HepG2 (cell line): ENCODE measurements around the gene NFE2L2. TPM values are rescaled to one million over a fixed set of nuclear protein-coding genes. Genes with fewer than 3 reads are reported as not detected.

Experiments used
- BATF2 ChIP-seq: sonication (generic); formaldehyde crosslinking; IDR thresholded peaks from 2 replicates; pipeline ENCODE4 v1.8.0; 2022; ENCODE audit warnings: mild to moderate bottlenecking, missing genetic modification reagents, moderate library complexity
- GATAD1 ChIP-seq: IDR thresholded peaks from 2 replicates; pipeline ENCODE4 v1.6.1; 2016; ENCODE audit warnings: missing genetic modification reagents, missing compliant biosample characterization
- HOXA7 ChIP-seq: sonication (generic); formaldehyde crosslinking; IDR thresholded peaks from 2 replicates; pipeline ENCODE4 v1.8.1; 2022; ENCODE audit warnings: mild to moderate bottlenecking, missing genetic modification reagents, moderate library complexity
- KLF16 ChIP-seq, 2 experiments: sonication (generic) in 1 of 2; formaldehyde crosslinking in 1 of 2; IDR thresholded peaks; 2 replicates each; pipeline versions ENCODE4 v1.6.1 to v1.8.0; 2016 to 2023; ENCODE audit warnings: missing genetic modification reagents in 2 of 2, missing compliant biosample characterization in 1 of 2
- LCORL ChIP-seq, 2 experiments: fragments of 450-650 bp in 1 of 2; sonication (generic) in 1 of 2; formaldehyde crosslinking in 1 of 2; IDR thresholded peaks; 2 replicates each; pipeline versions ENCODE4 v1.5.0 to v1.6.1; 2017 to 2020; ENCODE audit warnings: antibody characterized with exemption in 1 of 2, missing genetic modification reagents in 1 of 2
- MAFF ChIP-seq: IDR thresholded peaks from 2 replicates; pipeline ENCODE4 v1.6.1; 2011; ENCODE audit warnings: low read depth, low read length, improper control_type of control experiment
- PAWR ChIP-seq: sonication (generic); formaldehyde crosslinking; IDR thresholded peaks from 2 replicates; pipeline ENCODE4 v1.4.0; 2020; ENCODE audit warnings: missing genetic modification reagents, mild to moderate bottlenecking, borderline replicate concordance
- PAXIP1 ChIP-seq: sonication (generic); formaldehyde crosslinking; conservative IDR thresholded peaks from 2 replicates; pipeline ENCODE4 v1.4.0; 2020; ENCODE audit warnings: mild to moderate bottlenecking, missing genetic modification reagents, moderate library complexity
- POLR2AphosphoS2 ChIP-seq: IDR thresholded peaks from 2 replicates; pipeline ENCODE4 v1.6.1; 2011; ENCODE audit warnings: low read depth, low read length, improper control_type of control experiment
- RBAK ChIP-seq: sonication (generic); formaldehyde crosslinking; IDR thresholded peaks from 2 replicates; pipeline ENCODE4 v1.5.1; 2020; ENCODE audit warnings: mild to moderate bottlenecking, missing genetic modification reagents
- REL ChIP-seq: sonication (generic); formaldehyde crosslinking; conservative IDR thresholded peaks from 2 replicates; pipeline ENCODE4 v1.8.0; 2022; ENCODE audit warnings: mild to moderate bottlenecking, missing genetic modification reagents, moderate library complexity
- U2AF2 ChIP-seq: fragments of 200-400 bp; formaldehyde crosslinking; IDR thresholded peaks from 2 replicates; pipeline ENCODE4 v1.6.1; 2017; ENCODE audit warnings: low read depth, mild to moderate bottlenecking, low read length
- ZBTB37 ChIP-seq: sonication (generic); formaldehyde crosslinking; IDR thresholded peaks from 2 replicates; pipeline ENCODE4 v1.4.0; 2020; ENCODE audit warnings: mild to moderate bottlenecking, missing genetic modification reagents
- ZNF121 ChIP-seq: sonication (generic); formaldehyde crosslinking; IDR thresholded peaks from 2 replicates; pipeline ENCODE4 v1.5.0; 2020; ENCODE audit warnings: mild to moderate bottlenecking, missing genetic modification reagents
- ZNF230 ChIP-seq: sonication (generic); formaldehyde crosslinking; IDR thresholded peaks from 2 replicates; pipeline ENCODE4 v1.4.0; 2020; ENCODE audit warnings: mild to moderate bottlenecking, missing genetic modification reagents
- ZNF256 ChIP-seq: sonication (generic); formaldehyde crosslinking; conservative IDR thresholded peaks from 2 replicates; pipeline ENCODE4 v1.4.0; 2020; ENCODE audit warnings: missing genetic modification reagents
- ZNF264 ChIP-seq: sonication (generic); formaldehyde crosslinking; IDR thresholded peaks from 2 replicates; pipeline ENCODE4 v1.4.0; 2020; ENCODE audit warnings: missing genetic modification reagents
- ZNF296 ChIP-seq: sonication (generic); formaldehyde crosslinking; conservative IDR thresholded peaks from 2 replicates; pipeline ENCODE4 v1.5.0; 2020; ENCODE audit warnings: mild to moderate bottlenecking, missing genetic modification reagents
- ZNF468 ChIP-seq: sonication (generic); formaldehyde crosslinking; IDR thresholded peaks from 2 replicates; pipeline ENCODE4 v1.8.0; 2022; ENCODE audit warnings: mild to moderate bottlenecking, moderate library complexity, missing genetic modification reagents
- ZNF614 ChIP-seq: IDR thresholded peaks from 2 replicates; pipeline ENCODE4 v1.6.1; 2018; ENCODE audit warnings: missing biosample characterization, missing genetic modification reagents, inconsistent platforms, borderline replicate concordance
- polyA plus RNA-seq, 8 experiments: library from polyadenylated mRNA; depleted of rRNA in 3 of 8; stranded (reverse) in 7 of 8; unstranded in 1 of 8; fragments of >200 nt; fragmentation: Illumina TruSeq in 4 of 8; extraction: Trizol in 4 of 8; gene quantifications; 2 replicates each; pipeline versions ENCODE4 v1.2.1 to v1.2.3, GENCODE V29; 2011 to 2016; ENCODE audit warnings: low read depth in 4 of 8, missing spikeins in 1 of 8, mixed read lengths in 1 of 8; ENCODE audit not compliant: insufficient read depth in 1 of 8
- total RNA-seq, 5 experiments: library from RNA; depleted of rRNA; stranded (reverse); fragments of >200 nt; fragmentation: Illumina TruSeq; extraction: Trizol; gene quantifications; 2 replicates each; pipeline ENCODE4 v1.2.3, GENCODE V29; 2016; ENCODE audit warnings: low read depth in 1 of 5
- TF ChIP-seq, protein P1 (sequence below): sonication (generic); formaldehyde crosslinking; IDR thresholded peaks from 2 replicates; pipeline ENCODE4 v1.8.0; 2022; ENCODE audit warnings: mild to moderate bottlenecking, missing genetic modification reagents; ENCODE audit not compliant: insufficient replicate concordance

NFE2L2 gene
- total and polyA plus RNA-seq, 2 of the 13 experiments (the other 11 are each of a cell fraction or from before 2014, with no cell fraction given) = 84.6 to 215 TPM

- no peak for TF ChIP-seq POLR2AphosphoS2
- peak; percentile 45; the same call in 1 of the 2 replicates for TF ChIP-seq ZNF121
- TF ChIP-seq LCORL (IDR thresholded peaks at IDR 0.05) = peak; percentile 72; the same call in 1 of the 2 replicates
- peak; percentile 98 for TF ChIP-seq LCORL (CRISPR knock-in tag; IDR thresholded peaks at IDR 0.05)
- no peak for TF ChIP-seq ZNF296
- no peak for TF ChIP-seq ZNF468 (CRISPR knock-in tag)
- no peak for TF ChIP-seq REL (CRISPR knock-in tag)
- no peak for TF ChIP-seq ZNF614 (CRISPR knock-in tag)
- no peak; the same call in none of the 2 replicates for TF ChIP-seq GATAD1 (CRISPR knock-in tag)
- TF ChIP-seq PAWR (CRISPR knock-in tag) = no peak
- peak; percentile 98 for TF ChIP-seq PAXIP1 (CRISPR knock-in tag)
- TF ChIP-seq KLF16 (CRISPR knock-in tag; IDR thresholded peaks at IDR 0.05) = peak in 1 of 2 experiments; percentile 48; a peak in 1 of 4 replicates
- TF ChIP-seq HOXA7 (CRISPR knock-in tag) = no peak
- TF ChIP-seq BATF2 (CRISPR knock-in tag) = no peak; the same call in 1 of the 2 replicates
- 0 out of 2 replicates have a peak, but pooled peaks have one; percentile 7 for TF ChIP-seq ZBTB37 (CRISPR knock-in tag)
- TF ChIP-seq ZNF256 (CRISPR knock-in tag) = no peak
- no peak for TF ChIP-seq MAFF
- no peak for TF ChIP-seq RBAK (CRISPR knock-in tag)
- TF ChIP-seq ZNF264 (CRISPR knock-in tag) = peak; percentile 8; the same call in 1 of the 2 replicates
- TF ChIP-seq, protein P1, sequence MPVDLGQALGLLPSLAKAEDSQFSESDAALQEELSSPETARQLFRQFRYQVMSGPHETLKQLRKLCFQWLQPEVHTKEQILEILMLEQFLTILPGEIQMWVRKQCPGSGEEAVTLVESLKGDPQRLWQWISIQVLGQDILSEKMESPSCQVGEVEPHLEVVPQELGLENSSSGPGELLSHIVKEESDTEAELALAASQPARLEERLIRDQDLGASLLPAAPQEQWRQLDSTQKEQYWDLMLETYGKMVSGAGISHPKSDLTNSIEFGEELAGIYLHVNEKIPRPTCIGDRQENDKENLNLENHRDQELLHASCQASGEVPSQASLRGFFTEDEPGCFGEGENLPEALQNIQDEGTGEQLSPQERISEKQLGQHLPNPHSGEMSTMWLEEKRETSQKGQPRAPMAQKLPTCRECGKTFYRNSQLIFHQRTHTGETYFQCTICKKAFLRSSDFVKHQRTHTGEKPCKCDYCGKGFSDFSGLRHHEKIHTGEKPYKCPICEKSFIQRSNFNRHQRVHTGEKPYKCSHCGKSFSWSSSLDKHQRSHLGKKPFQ (CRISPR knock-in tag) = no peak
- TF ChIP-seq ZNF230 = no peak; the same call in 1 of the 2 replicates
- TF ChIP-seq U2AF2 = no peak
Observed at GRCh38 chr2:177188482-177189469, 75.8 kb downstream of the NFE2L2 start (continued).
